ENCODE results near the gene ADORA1. TPM values are rescaled to one million over a fixed set of nuclear protein-coding genes. Genes with fewer than 3 reads are reported as not detected.

The ADORA1 gene
- total and polyA plus RNA-seq, 2 donors (not counting 1 experiment from before 2014, with no cell fraction given) = not detected

- H3K4me3 Mint-ChIP-seq = no peak overlapping the region
- Histone ChIP-seq H3K27ac (ENCODE audit: low read length in 2 of 2) (no peak overlapping the region), H3K27me3 (replicated peaks in 1 of 4; ENCODE audit: control extremely low read depth in 1 of 4, control insufficient read depth in 3 of 4, insufficient read depth in 4 of 4, low read length in 3 of 4) (peaks cover 0 to 3% (median 0%) of the 10 kb centered on the region in 4 experiments), H3K79me2 (ENCODE audit: control insufficient read depth, insufficient read depth, low read length) (no peaks in the 10 kb centered on the region), H2AFZ (ENCODE audit: insufficient read depth, low read depth, low read length, poor library complexity, severe bottlenecking) (no peak overlapping the region), H4K20me1 (ENCODE audit: control insufficient read depth, insufficient read depth, low read length, poor library complexity, severe bottlenecking) (no peaks in the 10 kb centered on the region), H3K4me1 (ENCODE audit: control insufficient read depth in 2 of 2, insufficient read depth in 2 of 2, low read length in 2 of 2) (no peaks in the 10 kb centered on the region), H3K9me3 (ENCODE audit: control extremely low read depth in 1 of 3, control insufficient read depth in 2 of 3, insufficient read depth in 1 of 3, low read length in 2 of 3) (peaks cover 0 to 8% (median under 1%) of the 10 kb centered on the region in 3 donors), H3K4me3 (ENCODE audit: control extremely low read depth in 1 of 5, extremely low read depth in 1 of 5, insufficient read depth in 1 of 5, low read depth in 2 of 5, low read length in 4 of 5) (no peak overlapping the region), H3K36me3 (replicated peaks in 1 of 2; ENCODE audit: control extremely low read depth in 1 of 2, control insufficient read depth in 1 of 2, extremely low read depth in 1 of 2, insufficient read depth in 2 of 2, low read length in 1 of 2) (no peaks in the 10 kb centered on the region), H3K9ac (ENCODE audit: low read length) (no peak overlapping the region), H3K4me2 (replicated peaks; ENCODE audit: low read depth, low read length, poor library complexity, severe bottlenecking) (no peak overlapping the region)
- H3K4me1 Mint-ChIP-seq = no peaks in the 10 kb centered on the region
- H3K27ac Mint-ChIP-seq = no peak overlapping the region
- POLR2A ChIA-PET = no interaction called here
- peaks cover 6% of the 10 kb centered on the region for H3K9me3 Mint-ChIP-seq (ENCODE audit: insufficient read depth)
- DNase-seq (no peak), ATAC-seq (ENCODE audit: low read depth) (no peak)
- TF ChIP-seq EZH2 (IDR thresholded peaks at IDR 0.05; ENCODE audit: borderline replicate concordance, insufficient read depth, low read depth, low read length, poor library complexity, severe bottlenecking) = no peak
- CTCF ChIA-PET = no interaction called here
- H3K27me3 Mint-ChIP-seq = peaks cover 33% of the 10 kb centered on the region
- intact Hi-C loops (cut with micrococcal nuclease) = no loop called here
These were observed 27.0 kb upstream of the ADORA1 start for GRCh38 chr1:203100516-203100869.

GRCh38 chr1:203101813-203102634 is 25.5 kb upstream of the ADORA1 start:
- no peak overlapping the region for H3K27ac Mint-ChIP-seq
- Histone ChIP-seq H3K9me3 (ENCODE audit: control extremely low read depth in 1 of 3, control insufficient read depth in 2 of 3, insufficient read depth in 1 of 3, low read length in 2 of 3) (peaks cover 0 to 3% (median 0%) of the 10 kb centered on the region in 3 donors), H2AFZ (ENCODE audit: insufficient read depth, low read depth, low read length, poor library complexity, severe bottlenecking) (no peak overlapping the region), H3K79me2 (ENCODE audit: control insufficient read depth, insufficient read depth, low read length) (no peaks in the 10 kb centered on the region), H3K27ac (ENCODE audit: low read length in 2 of 2) (no peak overlapping the region), H3K9ac (ENCODE audit: low read length) (no peak overlapping the region), H3K4me3 (ENCODE audit: control extremely low read depth in 1 of 5, extremely low read depth in 1 of 5, insufficient read depth in 1 of 5, low read depth in 2 of 5, low read length in 4 of 5) (no peak overlapping the region), H3K27me3 (replicated peaks in 1 of 4; ENCODE audit: control extremely low read depth in 1 of 4, control insufficient read depth in 3 of 4, insufficient read depth in 4 of 4, low read length in 3 of 4) (peaks cover 0 to 3% (median under 1%) of the 10 kb centered on the region in 4 experiments), H3K4me2 (replicated peaks; ENCODE audit: low read depth, low read length, poor library complexity, severe bottlenecking) (no peak overlapping the region), H3K36me3 (replicated peaks in 1 of 2; ENCODE audit: control extremely low read depth in 1 of 2, control insufficient read depth in 1 of 2, extremely low read depth in 1 of 2, insufficient read depth in 2 of 2, low read length in 1 of 2) (no peaks in the 10 kb centered on the region), H4K20me1 (ENCODE audit: control insufficient read depth, insufficient read depth, low read length, poor library complexity, severe bottlenecking) (no peaks in the 10 kb centered on the region), H3K4me1 (ENCODE audit: control insufficient read depth in 2 of 2, insufficient read depth in 2 of 2, low read length in 2 of 2) (no peaks in the 10 kb centered on the region)
- no peak for DNase-seq
- POLR2A ChIA-PET = interaction anchor here (0.5 kb wide), 1 partner anchor 94 kb away, joined by 9 read pairs; no protein-coding TSS in a partner anchor
- no peak for ATAC-seq (ENCODE audit: low read depth)
- H3K4me3 Mint-ChIP-seq = no peak overlapping the region
- peaks cover 2% of the 10 kb centered on the region for H3K9me3 Mint-ChIP-seq (ENCODE audit: insufficient read depth)
- TF ChIP-seq EZH2 (IDR thresholded peaks at IDR 0.05; ENCODE audit: borderline replicate concordance, insufficient read depth, low read depth, low read length, poor library complexity, severe bottlenecking) (no peak), CTCF (IDR thresholded peaks at IDR 0.05) (no peak)
- H3K4me1 Mint-ChIP-seq = no peaks in the 10 kb centered on the region
- intact Hi-C loops (cut with micrococcal nuclease) = no loop called here
- CTCF ChIA-PET = no interaction called here
- WGBS (ENCODE audit: insufficient coverage) = 86% methylated on average over 6 of the region's 6 CpGs
- peaks cover 34% of the 10 kb centered on the region for H3K27me3 Mint-ChIP-seq

Data from B cell (primary cell).